DMS153 treated with DMSO at 0.1 percent for 48 hours (cell line): ENCODE measurements around the gene AGAP3.

Source experiments
- DNase-seq: peaks from one replicate; lab custom pipeline; 2025; ENCODE audit not compliant: unreplicated experiment; lab: John Stamatoyannopoulos, UW

The AGAP3 gene

DNA sequence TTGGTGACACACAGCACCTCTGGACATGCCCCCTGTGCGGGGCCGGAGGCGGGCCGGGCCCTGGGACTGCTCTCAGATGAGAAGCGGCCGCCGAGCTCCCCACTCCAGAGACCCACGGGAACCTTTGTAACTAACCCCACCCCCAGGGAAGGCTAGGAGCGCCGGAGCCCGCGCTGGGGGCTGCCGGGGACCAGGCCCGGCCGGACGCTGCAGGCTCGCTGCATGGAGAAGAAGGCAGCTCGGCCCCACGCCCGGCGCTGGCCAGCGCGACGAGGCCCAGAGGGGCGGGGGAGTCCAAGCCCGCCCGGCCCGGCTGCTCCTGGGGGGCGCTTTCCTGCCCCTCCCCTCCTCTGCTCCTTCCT is 36.5 kb downstream of the AGAP3 start:
- no peak for DNase-seq

DNA sequence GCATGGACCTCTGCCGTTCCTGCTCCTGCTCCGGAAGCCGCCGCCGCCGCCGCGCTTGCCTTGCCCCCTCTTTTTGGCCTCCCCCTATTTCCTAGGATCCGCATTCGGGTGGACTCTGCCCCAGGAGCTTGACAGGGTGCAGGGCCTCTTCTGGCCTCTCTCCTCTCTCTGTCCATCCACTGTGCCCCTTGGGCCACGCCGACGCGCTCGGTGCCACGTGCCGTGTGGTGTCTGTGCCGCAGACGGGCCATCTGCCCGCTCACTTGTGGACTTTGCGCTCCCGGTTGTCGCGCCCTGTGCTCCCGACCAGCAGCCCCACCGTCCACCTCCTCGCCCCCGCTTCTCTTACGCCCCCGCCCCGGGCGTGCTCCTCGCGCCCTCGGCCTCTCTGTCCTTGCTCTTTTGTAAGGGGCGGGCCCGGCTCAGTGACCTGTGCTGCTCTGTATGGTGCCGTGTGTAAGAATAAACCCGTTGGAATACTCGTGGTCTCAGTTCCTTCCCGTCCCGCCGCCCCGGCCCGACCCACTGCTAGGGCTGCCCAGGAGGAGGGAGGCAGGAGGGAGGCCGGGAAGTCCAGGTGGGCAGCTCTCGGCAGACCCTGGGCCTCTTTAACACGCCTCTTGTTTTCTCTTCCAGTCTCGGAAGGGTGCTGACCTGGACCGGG is 37.0 kb downstream of the AGAP3 start:
- no peak for DNase-seq

- peak; percentile 59 for DNase-seq
These were observed 37.7 kb downstream of the AGAP3 start for GRCh38 chr7:151123822-151124464.

DNA sequence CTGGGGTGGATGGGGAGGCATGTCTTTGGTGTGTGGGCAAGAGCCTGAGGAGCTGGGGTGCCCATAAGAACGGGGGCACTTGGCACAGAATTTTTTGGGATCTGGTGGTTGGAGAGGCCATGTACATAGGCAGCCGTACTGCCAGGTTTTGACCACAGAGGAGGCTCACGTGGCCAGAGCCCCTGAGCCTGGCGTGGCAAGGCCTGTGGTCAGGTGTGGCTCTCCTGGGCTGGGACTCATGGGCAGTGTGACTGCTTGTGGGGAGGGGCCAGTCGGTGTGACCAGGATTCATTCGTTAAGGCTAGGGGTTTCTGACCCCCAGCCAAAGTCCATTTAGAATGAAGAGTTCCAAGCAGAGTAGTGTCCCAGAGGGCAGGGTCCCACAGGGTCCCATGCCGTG is 38.2 kb downstream of the AGAP3 start:
- DNase-seq, result no peak

DNA sequence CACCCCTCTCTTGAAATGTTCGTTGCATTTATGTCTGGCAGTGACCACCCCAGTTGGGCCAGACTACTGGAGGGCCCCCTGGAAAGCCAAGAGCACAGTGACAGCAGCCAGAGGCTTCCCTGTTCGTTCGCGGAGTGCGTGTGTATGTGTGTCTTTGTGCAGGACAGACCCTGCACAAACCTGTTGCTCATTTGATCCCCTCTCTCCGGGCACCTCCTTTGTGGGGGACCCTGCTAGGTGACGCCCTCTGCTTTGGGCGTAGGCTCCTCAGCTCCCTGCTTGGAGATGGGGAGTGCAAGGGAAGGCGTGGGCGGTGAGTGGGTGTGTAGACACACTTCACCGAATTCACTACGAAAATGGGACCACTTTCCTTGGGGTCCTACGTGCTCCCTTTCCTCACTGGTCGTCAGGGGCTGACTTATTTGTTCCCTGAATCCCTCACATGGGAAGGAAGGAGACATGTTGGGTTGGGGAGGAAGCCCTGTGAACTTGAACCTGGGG is 38.7 kb downstream of the AGAP3 start:
- DNase-seq, result no peak

DNA sequence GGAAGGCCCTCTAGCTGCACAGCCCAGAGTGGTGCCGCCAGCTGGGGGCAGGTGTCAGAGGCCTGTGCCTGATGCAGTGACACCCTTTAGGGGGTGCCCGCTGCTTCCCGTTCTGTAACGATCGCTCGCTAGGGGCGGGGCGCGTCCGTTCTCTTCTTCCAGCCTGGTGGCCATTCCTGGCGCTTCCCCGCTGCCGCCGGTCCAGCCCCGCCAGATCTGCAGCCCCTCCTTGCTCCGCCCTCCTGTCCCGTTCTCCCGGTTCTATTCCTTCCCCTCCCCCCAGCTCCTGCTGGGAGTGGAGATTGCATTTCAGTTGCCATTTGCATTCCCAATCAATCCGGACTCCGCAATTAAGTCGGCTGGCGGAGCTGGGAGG is 39.2 kb downstream of the AGAP3 start:
- no peak for DNase-seq

GRCh38 chr7:151125846-151126481 is 39.7 kb downstream of the AGAP3 start:
- no peak for DNase-seq

DNA sequence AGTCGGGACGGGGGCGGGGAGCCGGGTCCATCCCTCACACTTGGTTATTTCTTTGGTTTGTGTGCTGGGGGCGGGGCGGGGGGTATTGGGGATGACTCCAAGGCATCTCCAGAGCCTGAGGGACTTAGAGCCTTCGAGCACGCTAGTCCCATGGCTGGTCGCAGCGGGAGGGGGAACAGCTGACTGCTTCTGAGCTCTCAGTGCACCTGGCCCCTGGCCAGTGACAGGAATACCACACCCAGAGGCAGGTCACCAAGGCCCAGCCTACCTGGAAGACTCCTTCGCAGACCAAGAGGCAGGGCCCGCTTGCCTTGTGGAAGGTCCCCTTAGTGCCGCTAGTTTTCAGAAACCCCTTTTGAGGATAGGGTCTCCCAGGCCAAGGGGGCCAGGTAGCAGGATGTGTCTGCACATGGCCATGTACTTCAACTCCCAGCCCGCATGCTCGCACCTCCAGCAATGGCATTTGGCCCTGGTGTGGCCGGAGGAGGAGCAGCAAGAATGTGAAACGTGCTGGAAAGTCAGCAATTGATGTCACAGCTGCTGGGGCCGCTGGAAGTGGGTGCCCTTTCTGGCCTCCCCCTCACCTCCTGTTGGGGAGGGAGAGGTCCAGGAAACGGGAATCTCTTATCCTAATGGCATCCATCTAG is 40.3 kb downstream of the AGAP3 start:
- DNase-seq, result no peak

- no peak for DNase-seq
These were observed 41.9 kb downstream of the AGAP3 start for GRCh38 chr7:151128144-151128543.

DNA sequence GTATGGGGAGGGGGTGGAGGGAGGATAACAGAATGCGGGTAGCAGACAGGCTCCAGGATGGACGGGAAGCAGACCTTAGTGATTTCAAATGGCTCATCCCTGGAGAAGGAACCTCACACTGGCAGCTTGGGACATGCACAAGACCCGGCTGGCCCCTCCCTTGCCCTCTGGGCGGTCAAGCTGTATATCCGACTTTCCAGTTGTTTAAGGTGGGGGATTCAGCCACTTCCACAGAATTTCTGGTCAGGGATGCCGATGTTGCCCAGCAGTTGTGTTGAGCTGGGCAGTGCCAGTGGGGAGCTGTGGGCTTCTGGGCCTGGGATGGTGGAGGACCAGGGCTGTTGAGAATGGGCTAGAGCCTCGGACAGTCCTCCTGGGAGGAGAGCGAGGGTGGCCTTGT is 42.4 kb downstream of the AGAP3 start:
- DNase-seq, result no peak

- DNase-seq, result no peak
These were observed 43.1 kb downstream of the AGAP3 start for GRCh38 chr7:151129117-151129959.

GRCh38 chr7:151129960-151130591 is 43.8 kb downstream of the AGAP3 start:
- DNase-seq, result no peak

GRCh38 chr7:151130741-151131157 is 44.5 kb downstream of the AGAP3 start:
- no peak for DNase-seq

DNA sequence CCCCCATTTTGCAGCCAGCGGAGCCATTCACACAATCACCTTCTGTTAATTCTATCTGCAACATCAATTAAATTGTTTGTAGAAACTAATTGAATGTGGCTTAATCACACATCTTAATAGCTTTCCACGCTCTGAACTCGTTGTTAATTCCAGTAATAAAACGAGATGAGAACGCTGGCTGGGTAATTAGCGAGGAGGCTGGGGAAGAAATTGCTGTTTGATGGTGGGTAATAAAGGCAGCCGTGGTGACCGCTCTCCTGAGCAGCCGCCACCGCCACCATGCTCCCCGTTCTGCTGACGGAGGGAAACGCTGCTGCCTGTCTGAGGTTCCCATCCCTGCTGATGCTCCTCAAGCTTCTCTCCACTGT is 44.9 kb downstream of the AGAP3 start:
- no peak for DNase-seq

DNA sequence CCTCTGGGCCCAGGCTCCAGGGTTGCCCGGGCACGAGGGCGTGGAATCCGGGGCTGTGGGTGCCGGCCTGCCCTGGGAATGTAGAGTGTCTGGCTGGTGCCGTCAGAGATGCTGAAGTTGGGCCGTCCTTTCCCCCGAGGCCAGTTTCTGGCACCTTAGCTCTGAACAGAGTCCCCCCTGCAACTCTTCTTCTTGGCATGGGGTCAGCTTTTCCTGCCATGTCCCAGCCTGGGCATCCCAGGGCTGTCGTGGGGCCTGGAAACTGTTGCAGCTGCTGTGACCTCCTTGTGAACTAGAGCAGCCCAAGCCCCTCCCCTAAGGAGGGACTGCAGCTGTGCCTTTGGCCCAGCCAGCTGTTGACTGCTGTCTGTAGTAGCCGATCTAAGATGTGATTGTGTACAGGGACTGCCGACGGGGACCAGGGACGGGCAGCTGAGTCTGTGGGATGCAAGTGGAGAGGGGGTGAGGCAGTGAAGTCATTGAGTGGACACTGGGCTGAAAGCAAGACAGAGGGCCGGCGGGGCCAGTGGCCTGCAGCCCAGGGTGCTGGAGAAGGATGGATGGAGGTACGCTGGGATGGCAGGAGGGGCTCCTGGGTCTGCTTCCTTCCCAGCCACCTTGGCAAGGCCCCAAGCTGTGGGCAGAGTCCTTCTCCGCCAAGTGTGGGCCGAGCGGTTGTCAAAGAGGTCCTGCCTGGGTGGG is 45.5 kb downstream of the AGAP3 start:
- no peak for DNase-seq

- no peak for DNase-seq
These were observed 46.4 kb downstream of the AGAP3 start for GRCh38 chr7:151132461-151133205.

GRCh38 chr7:151133266-151133985 is 47.2 kb downstream of the AGAP3 start:
- no peak for DNase-seq

GRCh38 chr7:151133986-151134742 is 47.9 kb downstream of the AGAP3 start:
- DNase-seq, result no peak
